Trophoblast cell (in vitro differentiated cells and primary cell): ENCODE results near the gene NETO1.

Experiments
- DNase-seq, 2 donors: peaks; one replicate each; pipeline ENCODE4 v3.0.0-alpha.2; 2016
- H2AFZ ChIP-seq: 2 replicates; pipeline ENCODE4 v1.6.1; 2013; ENCODE audit warnings: low read length, moderate library complexity, mild to moderate bottlenecking; ENCODE audit not compliant: insufficient read depth, poor library complexity
- H2AK5ac ChIP-seq: 2 replicates; pipeline ENCODE4 v1.6.1; 2013; ENCODE audit warnings: mild to moderate bottlenecking, low read length
- H2BK120ac ChIP-seq: 2 replicates; pipeline ENCODE4 v1.6.1; 2013; ENCODE audit warnings: low read length, mild to moderate bottlenecking, moderate library complexity; ENCODE audit not compliant: insufficient read depth, poor library complexity
- H2BK12ac ChIP-seq: 2 replicates; pipeline ENCODE4 v1.6.1; 2013; ENCODE audit warnings: mild to moderate bottlenecking, low read length, moderate library complexity
- H2BK5ac ChIP-seq: 2 replicates; pipeline ENCODE4 v1.6.1; 2013; ENCODE audit warnings: low read length, low read depth, moderate library complexity, mild to moderate bottlenecking; ENCODE audit not compliant: poor library complexity
- H3K14ac ChIP-seq: 2 replicates; pipeline ENCODE4 v1.6.1; 2013; ENCODE audit warnings: mild to moderate bottlenecking, low read length
- H3K18ac ChIP-seq: 2 replicates; pipeline ENCODE4 v1.6.1; 2013; ENCODE audit warnings: mild to moderate bottlenecking, low read length
- H3K23ac ChIP-seq: 2 replicates; pipeline ENCODE4 v1.6.1; 2013; ENCODE audit warnings: low read length
- H3K27ac ChIP-seq: 2 replicates; pipeline ENCODE4 v1.5.1; 2013; ENCODE audit warnings: low read depth, mild to moderate bottlenecking, inconsistent platforms, low read length, moderate library complexity
- H3K27me3 ChIP-seq: 2 replicates; pipeline ENCODE4 v1.6.1; 2013; ENCODE audit warnings: inconsistent platforms, mild to moderate bottlenecking, low read length, moderate library complexity; ENCODE audit not compliant: insufficient read depth
- H3K36me3 ChIP-seq, 2 experiments: 1 replicate in 1 of 2; 2 replicates in 1 of 2; pipeline ENCODE4 v1.6.1; 2013; ENCODE audit warnings: low read length in 2 of 2, mild to moderate bottlenecking in 2 of 2, moderate library complexity in 1 of 2; ENCODE audit not compliant: insufficient read depth in 2 of 2, control insufficient read depth in 1 of 2
- H3K4ac ChIP-seq: 2 replicates; pipeline ENCODE4 v1.6.1; 2013; ENCODE audit warnings: low read depth, mild to moderate bottlenecking, low read length, moderate library complexity
- H3K4me1 ChIP-seq, 2 experiments: 1 replicate in 1 of 2; 2 replicates in 1 of 2; pipeline ENCODE4 v1.6.1; 2013; ENCODE audit warnings: low read length in 2 of 2, mild to moderate bottlenecking in 2 of 2, moderate library complexity in 1 of 2; ENCODE audit not compliant: insufficient read depth in 2 of 2, control insufficient read depth in 1 of 2
- H3K4me2 ChIP-seq: 2 replicates; pipeline ENCODE4 v1.6.1; 2013; ENCODE audit warnings: inconsistent platforms, mild to moderate bottlenecking, low read length, moderate library complexity
- H3K4me3 ChIP-seq: 2 replicates; pipeline ENCODE4 v1.5.1; 2013; ENCODE audit warnings: mild to moderate bottlenecking, low read depth, low read length, inconsistent platforms
- H3K79me1 ChIP-seq: one replicate; pipeline ENCODE4 v1.6.1; 2013; ENCODE audit warnings: low read length
- H3K79me2 ChIP-seq: 2 replicates; pipeline ENCODE4 v1.6.1; 2013; ENCODE audit warnings: low read length, mild to moderate bottlenecking; ENCODE audit not compliant: control insufficient read depth, insufficient read depth, poor library complexity
- H3K9ac ChIP-seq: 2 replicates; pipeline ENCODE4 v1.6.1; 2013; ENCODE audit warnings: mild to moderate bottlenecking, low read length
- H3K9me3 ChIP-seq: 2 replicates; pipeline ENCODE4 v1.6.1; 2013; ENCODE audit warnings: low read depth, mild to moderate bottlenecking, control low read depth, inconsistent platforms, low read length; ENCODE audit not compliant: insufficient read depth
- H4K12ac ChIP-seq: 2 replicates; pipeline ENCODE4 v1.6.1; 2013; ENCODE audit warnings: low read depth, mild to moderate bottlenecking, low read length, moderate library complexity
- H4K8ac ChIP-seq: 2 replicates; pipeline ENCODE4 v1.6.1; 2013; ENCODE audit warnings: low read depth, mild to moderate bottlenecking, low read length, moderate library complexity
- H4K91ac ChIP-seq: one replicate; pipeline ENCODE4 v1.6.1; 2013; ENCODE audit warnings: low read depth, mild to moderate bottlenecking, low read length, moderate library complexity
- WGBS: extraction: QIAGEN DNeasy Blood & Tissue Kit; methylation state at CpG from one replicate; pipeline ENCODE4 v1.1.7; 2013; ENCODE audit warnings: missing lambda C conversion rate; ENCODE audit not compliant: insufficient read length, insufficient coverage; ENCODE audit errors: extremely low coverage; 5-methylcytosine and 5-hydroxymethylcytosine counted together

NETO1 gene

GRCh38 chr18:72738136-72738535 is 129.7 kb downstream of the NETO1 start:
- Histone ChIP-seq H3K4me2 (no peak overlapping the region), H3K18ac (no peak overlapping the region), H3K79me1 (no peaks in the 10 kb centered on the region), H3K4me3 (no peak overlapping the region), H3K14ac (no peak overlapping the region), H4K8ac (no peak overlapping the region), H3K23ac (no peak overlapping the region), H3K27me3 (no peaks in the 10 kb centered on the region), H2AFZ (no peak overlapping the region), H3K4me1 (peaks cover 0 to 2% of the 10 kb centered on the region in 2 experiments), H4K12ac (no peak overlapping the region), H3K9ac (no peak overlapping the region), H4K91ac (no peak overlapping the region), H3K79me2 (no peaks in the 10 kb centered on the region), H3K27ac (no peak overlapping the region), H2AK5ac (no peak overlapping the region), H2BK12ac (no peak overlapping the region), H2BK5ac (no peak overlapping the region), H3K4ac (no peak overlapping the region), H3K36me3 (no peaks in the 10 kb centered on the region), H2BK120ac (no peak overlapping the region), H3K9me3 (no peaks in the 10 kb centered on the region)
- no peak for DNase-seq
- WGBS: no CpG with 5 or more reads among the region's 4 CpGs

DNA sequence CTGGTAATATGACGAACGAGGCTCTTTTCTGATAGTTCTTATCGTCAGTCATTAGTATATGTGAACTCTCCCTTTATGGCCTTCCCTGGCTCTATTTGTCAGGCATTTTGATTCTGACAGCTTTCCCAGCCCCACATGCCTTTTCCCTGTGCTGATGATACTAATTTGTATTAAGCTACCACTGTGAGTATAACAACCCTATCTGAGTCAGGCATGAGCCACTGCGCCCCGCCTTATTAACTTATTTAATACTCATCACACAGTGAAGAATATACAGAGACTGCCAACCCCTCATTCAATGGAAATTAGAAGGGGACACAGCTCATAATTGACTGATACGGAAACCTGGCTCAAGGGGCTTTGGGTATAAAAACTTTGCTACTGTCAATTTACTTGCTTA is 140.0 kb downstream of the NETO1 start:
- no peaks in the 10 kb centered on the region for H3K79me2 ChIP-seq
- H4K12ac ChIP-seq: no peak overlapping the region
- H2BK120ac ChIP-seq: no peak overlapping the region
- H3K9ac ChIP-seq: no peak overlapping the region
- no peak overlapping the region for H2BK5ac ChIP-seq
- H3K23ac ChIP-seq: no peak overlapping the region
- no peak overlapping the region for H3K4me2 ChIP-seq
- H4K8ac ChIP-seq: no peak overlapping the region
- H2AK5ac ChIP-seq: no peak overlapping the region
- H3K4me3 ChIP-seq: no peak overlapping the region
- peaks cover 1% of the 10 kb centered on the region for H3K9me3 ChIP-seq
- H3K27ac ChIP-seq: no peak overlapping the region
- H2AFZ ChIP-seq: no peak overlapping the region
- H3K27me3 ChIP-seq: no peaks in the 10 kb centered on the region
- H3K4me1 ChIP-seq: peaks cover 2 to 3% of the 10 kb centered on the region in 2 experiments
- no CpG with 5 or more reads among the region's 6 CpGs for WGBS
- H3K4ac ChIP-seq: no peak overlapping the region
- H3K79me1 ChIP-seq: no peaks in the 10 kb centered on the region
- DNase-seq: no peak
- H3K36me3 ChIP-seq: no peaks in the 10 kb centered on the region
- no peak overlapping the region for H2BK12ac ChIP-seq
- H3K18ac ChIP-seq: no peak overlapping the region
- no peak overlapping the region for H4K91ac ChIP-seq
- no peak overlapping the region for H3K14ac ChIP-seq

- H3K79me2 ChIP-seq: no peaks in the 10 kb centered on the region
- no peak overlapping the region for H2BK12ac ChIP-seq
- no peak for DNase-seq
- no CpG with 5 or more reads among the region's 5 CpGs for WGBS
- no peak overlapping the region for H2AK5ac ChIP-seq
- no peaks in the 10 kb centered on the region for H3K79me1 ChIP-seq
- no peak overlapping the region for H4K12ac ChIP-seq
- H3K14ac ChIP-seq: no peak overlapping the region
- H4K91ac ChIP-seq: no peak overlapping the region
- no peak overlapping the region for H3K27ac ChIP-seq
- peaks cover 1% of the 10 kb centered on the region for H3K9me3 ChIP-seq
- no peak overlapping the region for H3K18ac ChIP-seq
- H3K4me3 ChIP-seq: no peak overlapping the region
- H3K4ac ChIP-seq: no peak overlapping the region
- no peak overlapping the region for H2BK5ac ChIP-seq
- H3K4me1 ChIP-seq: peaks cover 2 to 3% of the 10 kb centered on the region in 2 experiments
- no peak overlapping the region for H2BK120ac ChIP-seq
- H4K8ac ChIP-seq: no peak overlapping the region
- H3K23ac ChIP-seq: no peak overlapping the region
- no peaks in the 10 kb centered on the region for H3K36me3 ChIP-seq
- no peak overlapping the region for H2AFZ ChIP-seq
- H3K4me2 ChIP-seq: no peak overlapping the region
- no peaks in the 10 kb centered on the region for H3K27me3 ChIP-seq
- no peak overlapping the region for H3K9ac ChIP-seq
These were observed 140.6 kb downstream of the NETO1 start for GRCh38 chr18:72727038-72727655.

DNA sequence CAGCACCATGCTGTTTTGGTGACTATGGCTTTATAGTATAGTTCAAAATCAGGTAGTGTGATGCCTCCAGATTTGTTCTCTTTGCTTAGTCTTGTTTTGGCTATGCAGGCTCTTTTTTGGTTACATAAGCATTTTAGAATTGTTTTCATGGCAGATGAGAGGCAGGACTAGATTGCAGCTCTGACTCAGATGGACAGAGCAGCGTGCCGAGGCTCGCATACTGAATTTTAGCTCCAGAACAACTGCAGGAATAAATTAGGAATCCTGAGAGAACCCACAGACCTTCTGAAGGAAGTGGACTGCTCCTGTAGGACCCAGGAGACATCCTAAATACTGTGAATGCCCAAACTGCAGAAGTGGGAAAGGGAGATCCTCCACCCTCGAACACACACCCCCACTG is 141.6 kb downstream of the NETO1 start:
- no peak overlapping the region for H4K12ac ChIP-seq
- H3K27me3 ChIP-seq: no peaks in the 10 kb centered on the region
- no peaks in the 10 kb centered on the region for H3K36me3 ChIP-seq
- no peak overlapping the region for H3K4ac ChIP-seq
- no peak overlapping the region for H3K23ac ChIP-seq
- no peak overlapping the region for H4K8ac ChIP-seq
- no peak overlapping the region for H3K9ac ChIP-seq
- no peak for DNase-seq
- H2BK5ac ChIP-seq: no peak overlapping the region
- no CpG with 5 or more reads among the region's 4 CpGs for WGBS
- no peak overlapping the region for H3K14ac ChIP-seq
- H3K4me2 ChIP-seq: no peak overlapping the region
- peaks cover 2 to 3% of the 10 kb centered on the region in 2 experiments for H3K4me1 ChIP-seq
- peaks cover 1% of the 10 kb centered on the region for H3K9me3 ChIP-seq
- H2BK120ac ChIP-seq: no peak overlapping the region
- H2BK12ac ChIP-seq: no peak overlapping the region
- H2AK5ac ChIP-seq: no peak overlapping the region
- H3K27ac ChIP-seq: no peak overlapping the region
- no peaks in the 10 kb centered on the region for H3K79me1 ChIP-seq
- no peak overlapping the region for H4K91ac ChIP-seq
- no peaks in the 10 kb centered on the region for H3K79me2 ChIP-seq
- no peak overlapping the region for H3K4me3 ChIP-seq
- H2AFZ ChIP-seq: no peak overlapping the region
- H3K18ac ChIP-seq: no peak overlapping the region
